Activated B cell treated with CpG ODN at 0.5 μM for 24 hours (primary cell): Measurements from ENCODE around the gene USP32. TPM values are rescaled to one million over a fixed set of nuclear protein-coding genes. Genes with fewer than 3 reads are reported as not detected.

Source experiments
- ATAC-seq: fragments of 200-7000 bp; cut with Tn5 transposase; one replicate; pipeline ENCODE4 v1.10.0; 2021; ENCODE audit warnings: low read depth, mild to moderate bottlenecking, moderate library complexity
- CTCF ChIA-PET: fragments of 350-600 bp; sonication (Branson Sonifier 250); formaldehyde crosslinking; loops from one replicate; lab custom pipeline; 2021; ENCODE audit warnings: antibody characterized with exemption; lab: Charles Lee
- POLR2A ChIA-PET: fragments of 350-600 bp; sonication (Branson Sonifier 250); formaldehyde crosslinking; loops from one replicate; lab custom pipeline; 2021; ENCODE audit warnings: antibody characterized with exemption; lab: Charles Lee
- DNase-seq: peaks from one replicate; pipeline ENCODE4 v3.0.0; 2022
- H3K27ac Mint-ChIP-seq: one replicate; pipeline ENCODE4 v1.8.0; 2020; ENCODE audit warnings: mixed read lengths
- H3K27me3 Mint-ChIP-seq: one replicate; pipeline ENCODE4 v1.8.0; 2021; ENCODE audit warnings: mixed read lengths
- H3K36me3 Mint-ChIP-seq: one replicate; pipeline ENCODE4 v1.8.0; 2021; ENCODE audit warnings: low read depth, mixed read lengths
- H3K4me1 Mint-ChIP-seq: one replicate; pipeline ENCODE4 v1.8.0; 2021; ENCODE audit warnings: mixed read lengths
- H3K4me3 Mint-ChIP-seq: one replicate; pipeline ENCODE4 v1.8.0; 2020; ENCODE audit warnings: mild to moderate bottlenecking, mixed read lengths
- H3K9me3 Mint-ChIP-seq: one replicate; pipeline ENCODE4 v1.8.0; 2020; ENCODE audit warnings: mixed read lengths
- CTCF ChIP-seq: fragments of 200-600 bp; IDR thresholded peaks from one replicate; pipeline ENCODE4 v1.8.0; 2022; ENCODE audit warnings: antibody characterized with exemption, mild to moderate bottlenecking
- intact Hi-C: fragments of 100-400 bp; cut with micrococcal nuclease; formaldehyde crosslinking; loops from one replicate; pipeline ENCODE4 v1.15.1; 2024
- total RNA-seq: library from RNA; stranded (reverse); gene quantifications from 2 replicates; pipeline ENCODE4 v1.2.3, GENCODE V29; 2022

USP32 gene
- total RNA-seq, 1 donor from 2014 or later = 59.2 TPM

GRCh38 chr17:60244656-60245055, 147.3 kb downstream of the USP32 start:
- no peak for TF ChIP-seq CTCF
- no peaks in the 10 kb centered on the region for H3K4me1 Mint-ChIP-seq
- no peaks in the 10 kb centered on the region for H3K27me3 Mint-ChIP-seq
- DNase-seq (no peak), ATAC-seq (no peak)
- H3K27ac Mint-ChIP-seq = no peak overlapping the region
- ChIA-PET POLR2A (no interaction called here), CTCF (no interaction called here)
- H3K4me3 Mint-ChIP-seq = no peak overlapping the region
- intact Hi-C loops = no loop called here
- peaks cover 2% of the 10 kb centered on the region for H3K9me3 Mint-ChIP-seq
- peaks cover 38% of the 10 kb centered on the region for H3K36me3 Mint-ChIP-seq

- intact Hi-C loops = no loop called here
- ChIA-PET CTCF (interaction anchor here (0.7 kb wide), 1 partner anchor 99 kb away, joined by 3 read pairs; no protein-coding TSS in a partner anchor), POLR2A (interaction anchor here (0.6 kb wide), 1 partner anchor 18 kb away, joined by 3 read pairs; no protein-coding TSS in a partner anchor)
- Mint-ChIP-seq H3K4me3 (no peak overlapping the region), H3K36me3 (peaks cover 29% of the 10 kb centered on the region), H3K4me1 (no peaks in the 10 kb centered on the region), H3K27ac (no peak overlapping the region), H3K27me3 (no peaks in the 10 kb centered on the region), H3K9me3 (peaks cover 2% of the 10 kb centered on the region)
- DNase-seq (no peak), ATAC-seq (no peak)
- TF ChIP-seq CTCF = no peak
Measured at GRCh38 chr17:60240290-60240689, 151.6 kb downstream of the USP32 start.

DNA sequence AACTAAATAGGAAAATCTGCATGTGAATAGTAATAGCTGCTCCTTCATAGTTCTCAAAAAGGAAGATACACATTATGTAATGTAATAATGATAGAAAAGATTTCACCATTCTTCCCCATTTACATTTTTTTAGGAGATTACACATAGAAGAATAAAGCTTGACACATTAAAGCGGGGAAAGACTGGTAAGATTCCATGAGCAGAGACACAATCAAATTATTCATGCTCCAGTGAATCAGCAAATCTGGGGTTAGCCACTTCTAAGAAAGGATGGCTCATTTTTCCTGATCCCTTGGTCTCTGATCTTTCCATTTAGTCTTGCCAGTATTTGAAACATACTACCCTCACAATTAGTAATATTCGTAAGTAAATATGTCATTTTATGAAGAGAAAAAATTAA, 160.2 kb downstream of the USP32 start:
- Mint-ChIP-seq H3K9me3 (no peaks in the 10 kb centered on the region), H3K4me3 (no peak overlapping the region), H3K36me3 (peaks cover 30% of the 10 kb centered on the region), H3K4me1 (no peaks in the 10 kb centered on the region), H3K27ac (no peak overlapping the region), H3K27me3 (no peaks in the 10 kb centered on the region)
- ChIA-PET CTCF (interaction anchor here (0.9 to 1.2 kb wide), 4 partner anchors 10 to 406 kb away, joined by 3 to 4 read pairs (median 4); no protein-coding TSS in a partner anchor), POLR2A (interaction anchor here (0.6 to 0.7 kb wide), 2 partner anchors 39 to 985 kb away, joined by 3 to 6 read pairs; no protein-coding TSS in a partner anchor)
- no peak for TF ChIP-seq CTCF
- ATAC-seq = no peak
- intact Hi-C loops = loop anchor here (1.0 kb wide), 1 partner anchor 205 kb away; no protein-coding TSS in a partner anchor
- no peak for DNase-seq

DNA sequence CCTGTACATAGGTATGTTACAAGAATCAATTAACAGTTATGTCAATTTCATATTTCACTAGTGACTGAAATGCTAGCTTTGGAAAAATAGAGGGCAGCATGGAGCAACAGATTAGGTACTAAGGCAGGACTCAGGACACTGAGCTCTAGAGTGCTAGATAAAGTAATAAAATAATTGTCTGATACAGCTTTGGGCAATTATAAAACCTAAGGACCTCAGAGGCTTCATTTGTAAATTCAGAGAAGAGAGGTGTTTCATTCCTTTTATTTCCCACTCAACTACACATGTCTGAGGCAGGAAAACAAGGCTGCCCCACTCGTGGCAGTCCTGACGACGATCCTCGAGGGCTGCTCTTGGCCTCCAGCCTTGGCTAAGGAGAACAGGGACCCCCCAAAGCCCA, 160.7 kb downstream of the USP32 start:
- CTCF ChIA-PET = interaction anchor here (0.9 to 1.2 kb wide), 3 partner anchors 9 to 339 kb away, joined by 3 to 4 read pairs (median 3); no protein-coding TSS in a partner anchor
- POLR2A ChIA-PET = interaction anchor here (0.6 to 0.7 kb wide), 2 partner anchors 39 to 986 kb away, joined by 3 to 6 read pairs; no protein-coding TSS in a partner anchor
- Mint-ChIP-seq H3K4me1 (no peaks in the 10 kb centered on the region), H3K27me3 (no peaks in the 10 kb centered on the region), H3K36me3 (peaks cover 30% of the 10 kb centered on the region), H3K4me3 (no peak overlapping the region), H3K27ac (no peak overlapping the region), H3K9me3 (no peaks in the 10 kb centered on the region)
- intact Hi-C loops = loop anchor here (1.0 kb wide), 1 partner anchor 205 kb away; no protein-coding TSS in a partner anchor
- ATAC-seq = no peak
- no peak for DNase-seq
- no peak for TF ChIP-seq CTCF

DNA sequence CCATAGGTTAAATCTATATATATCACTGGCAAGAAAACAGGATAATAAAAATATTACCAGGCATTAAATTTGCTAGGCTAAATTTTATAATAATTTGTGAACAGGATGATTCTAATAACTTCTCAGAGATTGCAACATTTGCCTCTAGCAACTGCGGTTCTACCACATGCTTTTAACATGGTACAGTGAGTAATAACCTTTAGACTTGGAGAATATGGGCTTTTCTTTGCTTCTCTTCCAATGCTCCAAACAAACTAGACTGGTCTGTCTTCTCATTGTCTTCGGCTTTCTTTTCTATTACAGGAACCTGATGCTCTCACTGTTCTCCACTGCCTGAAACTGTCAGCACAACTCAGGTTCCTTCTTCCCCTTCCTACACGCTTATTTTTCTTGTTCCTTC, 161.6 kb downstream of the USP32 start:
- ChIA-PET CTCF (interaction anchor here (0.6 to 1.2 kb wide), 3 partner anchors 53 to 340 kb away, joined by 3 to 4 read pairs (median 3); no protein-coding TSS in a partner anchor), POLR2A (no interaction called here)
- intact Hi-C loops = loop anchor here (1.0 kb wide), 1 partner anchor 8 kb away; no protein-coding TSS in a partner anchor
- ATAC-seq (no peak), DNase-seq (no peak)
- H3K9me3 Mint-ChIP-seq = no peaks in the 10 kb centered on the region
- no peaks in the 10 kb centered on the region for H3K4me1 Mint-ChIP-seq
- no peak overlapping the region for H3K4me3 Mint-ChIP-seq
- H3K27ac Mint-ChIP-seq = no peak overlapping the region
- TF ChIP-seq CTCF = no peak
- H3K27me3 Mint-ChIP-seq = no peaks in the 10 kb centered on the region
- peaks cover 27% of the 10 kb centered on the region for H3K36me3 Mint-ChIP-seq
